NCI-H2171 (cell line): Measurements from ENCODE around the gene KCNIP1.

Experiments
- DNase-seq: peaks from one replicate; lab custom pipeline; 2025; lab: John Stamatoyannopoulos, UW

Gene KCNIP1

GRCh38 chr5:170720179-170720578 lies 216.4 kb downstream of the KCNIP1 start:
- DNase-seq: no peak

GRCh38 chr5:170720984-170721383 lies 217.2 kb downstream of the KCNIP1 start:
- no peak for DNase-seq

- no peak for DNase-seq
Measured at GRCh38 chr5:170721681-170722080, 217.9 kb downstream of the KCNIP1 start.

GRCh38 chr5:170722316-170722715 lies 218.5 kb downstream of the KCNIP1 start:
- no peak for DNase-seq

- DNase-seq: no peak
Measured at GRCh38 chr5:170731052-170731451, 227.2 kb downstream of the KCNIP1 start.

- DNase-seq: no peak
Measured at GRCh38 chr5:170732685-170733084, 228.9 kb downstream of the KCNIP1 start.

GRCh38 chr5:170736966-170737365 lies 233.1 kb downstream of the KCNIP1 start:
- DNase-seq: no peak

GRCh38 chr5:170737591-170737990 lies 233.8 kb downstream of the KCNIP1 start:
- DNase-seq: no peak

GRCh38 chr5:170738840-170739239 lies 235.0 kb downstream of the KCNIP1 start:
- no peak for DNase-seq

- no peak for DNase-seq
Measured at GRCh38 chr5:170739446-170739845, 235.6 kb downstream of the KCNIP1 start.

- DNase-seq: no peak
Measured at GRCh38 chr5:170740551-170741205, 236.9 kb downstream of the KCNIP1 start.

GRCh38 chr5:170741801-170742200 lies 238.0 kb downstream of the KCNIP1 start:
- no peak for DNase-seq

- DNase-seq: no peak
Measured at GRCh38 chr5:170743876-170744212, 240.0 kb downstream of the KCNIP1 start.

GRCh38 chr5:170745481-170746071 lies 241.8 kb downstream of the KCNIP1 start:
- DNase-seq: no peak

- no peak for DNase-seq
Measured at GRCh38 chr5:170746075-170746960, 242.5 kb downstream of the KCNIP1 start.

- DNase-seq: no peak
Measured at GRCh38 chr5:170746961-170747340, 243.1 kb downstream of the KCNIP1 start.

- no peak for DNase-seq
Measured at GRCh38 chr5:170747357-170747756, 243.5 kb downstream of the KCNIP1 start.

- no peak for DNase-seq
Measured at GRCh38 chr5:170747851-170748250, 244.0 kb downstream of the KCNIP1 start.

GRCh38 chr5:170748951-170749471 lies 245.2 kb downstream of the KCNIP1 start:
- no peak for DNase-seq

GRCh38 chr5:170749911-170750431 lies 246.2 kb downstream of the KCNIP1 start:
- no peak for DNase-seq

GRCh38 chr5:170750791-170751190 lies 247.0 kb downstream of the KCNIP1 start:
- DNase-seq: no peak

- DNase-seq: peak; percentile 54
Measured at GRCh38 chr5:170751631-170752030, 247.8 kb downstream of the KCNIP1 start.
